ENCODE measurements around the gene CNPY1.

DNA sequence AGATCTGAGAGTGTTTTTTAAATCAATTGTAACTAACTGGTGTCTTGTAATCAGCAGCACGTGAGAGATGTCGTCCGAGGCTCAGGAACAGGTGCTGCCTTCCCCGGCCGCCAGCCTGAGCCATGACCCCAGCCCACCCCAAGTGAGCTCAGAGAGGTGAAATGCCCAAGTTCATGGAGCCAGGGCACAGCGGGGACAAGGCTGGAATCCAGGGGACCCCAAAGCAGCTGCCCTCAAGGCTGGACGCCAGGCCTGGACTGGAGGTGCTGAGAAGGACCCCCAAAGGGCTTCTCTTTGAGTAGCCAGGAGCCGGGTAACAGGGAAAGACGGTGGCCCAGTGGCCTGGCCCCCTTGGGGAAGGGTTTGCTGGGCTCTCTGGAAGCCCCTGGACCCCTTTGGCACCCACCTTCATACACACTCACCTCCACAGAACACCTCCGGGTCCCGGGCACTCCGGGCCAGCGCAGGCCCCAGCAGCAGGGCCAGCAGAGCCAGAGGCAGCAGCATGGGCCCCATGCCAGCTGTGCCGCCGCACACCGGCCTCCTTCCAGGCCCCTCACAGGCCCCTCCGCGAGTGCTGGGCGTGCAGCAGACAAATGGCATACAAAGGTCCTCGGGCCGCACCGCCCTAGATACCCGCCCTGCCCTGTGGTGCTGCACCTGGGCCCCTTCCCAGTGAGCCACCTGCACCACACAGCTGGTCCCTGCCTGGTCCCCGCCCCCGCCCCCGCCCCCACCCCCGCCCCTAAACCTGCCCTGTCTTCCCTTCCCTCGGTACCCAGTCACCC lies 24.0 kb upstream of the CNPY1 start:
- TF ChIP-seq, protein P1, sequence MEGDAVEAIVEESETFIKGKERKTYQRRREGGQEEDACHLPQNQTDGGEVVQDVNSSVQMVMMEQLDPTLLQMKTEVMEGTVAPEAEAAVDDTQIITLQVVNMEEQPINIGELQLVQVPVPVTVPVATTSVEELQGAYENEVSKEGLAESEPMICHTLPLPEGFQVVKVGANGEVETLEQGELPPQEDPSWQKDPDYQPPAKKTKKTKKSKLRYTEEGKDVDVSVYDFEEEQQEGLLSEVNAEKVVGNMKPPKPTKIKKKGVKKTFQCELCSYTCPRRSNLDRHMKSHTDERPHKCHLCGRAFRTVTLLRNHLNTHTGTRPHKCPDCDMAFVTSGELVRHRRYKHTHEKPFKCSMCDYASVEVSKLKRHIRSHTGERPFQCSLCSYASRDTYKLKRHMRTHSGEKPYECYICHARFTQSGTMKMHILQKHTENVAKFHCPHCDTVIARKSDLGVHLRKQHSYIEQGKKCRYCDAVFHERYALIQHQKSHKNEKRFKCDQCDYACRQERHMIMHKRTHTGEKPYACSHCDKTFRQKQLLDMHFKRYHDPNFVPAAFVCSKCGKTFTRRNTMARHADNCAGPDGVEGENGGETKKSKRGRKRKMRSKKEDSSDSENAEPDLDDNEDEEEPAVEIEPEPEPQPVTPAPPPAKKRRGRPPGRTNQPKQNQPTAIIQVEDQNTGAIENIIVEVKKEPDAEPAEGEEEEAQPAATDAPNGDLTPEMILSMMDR (conservative IDR thresholded peaks at IDR 0.05 in 1 of 2, IDR thresholded peaks at IDR 0.05 in 1 of 2; ENCODE audit: low read depth in 1 of 2, low read length in 2 of 2): no peak
- TF ChIP-seq EZH2 (IDR thresholded peaks at IDR 0.05; ENCODE audit: low read length, missing control alignments): no peak

Data from fibroblast of lung (primary cell).